Neutrophil (primary cell): ENCODE data around the gene TEF.

Source experiments
- H3K27ac ChIP-seq: fragments of 200-600 bp; sonication (generic); 2 replicates; pipeline ENCODE4 v1.5.1; 2016; ENCODE audit warnings: mild to moderate bottlenecking, moderate library complexity
- H3K27me3 ChIP-seq: fragments of 200-600 bp; sonication (generic); 2 replicates; pipeline ENCODE4 v1.6.0; 2016; ENCODE audit warnings: mild to moderate bottlenecking
- H3K36me3 ChIP-seq: fragments of 200-600 bp; sonication (generic); 2 replicates; pipeline ENCODE4 v1.5.1; 2017
- H3K4me1 ChIP-seq, 2 experiments: fragments of 200-600 bp in 1 of 2; sonication (generic) in 1 of 2; 1 replicate in 1 of 2; 2 replicates in 1 of 2; pipeline versions ENCODE4 v1.5.1 to v1.6.1; 2013 to 2016; ENCODE audit warnings: low read depth in 1 of 2, low read length in 1 of 2, mild to moderate bottlenecking in 1 of 2, moderate library complexity in 1 of 2; ENCODE audit not compliant: control insufficient read depth in 1 of 2, insufficient read depth in 1 of 2
- H3K4me3 ChIP-seq, 2 experiments: fragments of 200-600 bp in 1 of 2; sonication (generic) in 1 of 2; 1 replicate in 1 of 2; 2 replicates in 1 of 2; pipeline ENCODE4 v1.5.1; 2013 to 2016; ENCODE audit warnings: low read depth in 1 of 2, low read length in 1 of 2, mild to moderate bottlenecking in 1 of 2, moderate library complexity in 1 of 2
- H3K9me3 ChIP-seq: fragments of 200-600 bp; sonication (generic); 2 replicates; pipeline ENCODE4 v1.5.1; 2016
- TF ChIP-seq, protein P1 (sequence below): fragments of 200-600 bp; sonication (generic); IDR thresholded peaks from 2 replicates; pipeline ENCODE4 v1.5.1; 2016; ENCODE audit warnings: antibody characterized with exemption

TEF gene

DNA sequence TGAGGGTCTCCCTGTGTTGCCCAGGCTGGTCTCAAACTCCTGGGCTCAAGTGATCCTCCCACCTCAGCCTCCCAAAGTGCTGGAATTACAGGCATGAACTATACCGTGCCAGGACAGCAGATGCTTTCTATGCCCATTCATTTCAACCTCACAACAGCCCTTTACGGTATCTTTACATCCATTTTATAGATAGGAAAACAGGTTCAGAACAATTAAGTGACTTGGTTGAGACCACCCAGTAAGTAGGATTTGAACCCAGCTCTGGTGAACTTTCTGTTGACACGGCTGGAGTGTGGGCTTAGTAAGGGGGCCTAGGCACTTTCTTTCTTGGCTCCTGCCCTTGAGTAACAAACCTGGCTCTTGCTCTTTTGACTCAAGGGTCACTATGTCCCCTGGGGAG lies 25.7 kb downstream of the TEF start:
- Histone ChIP-seq H3K36me3 (no peaks in the 10 kb centered on the region), H3K4me3 (no peak overlapping the region), H3K27me3 (no peaks in the 10 kb centered on the region), H3K27ac (no peak overlapping the region), H3K9me3 (no peaks in the 10 kb centered on the region), H3K4me1 (peaks cover 5 to 9% of the 10 kb centered on the region in 2 experiments)
- TF ChIP-seq, protein P1, sequence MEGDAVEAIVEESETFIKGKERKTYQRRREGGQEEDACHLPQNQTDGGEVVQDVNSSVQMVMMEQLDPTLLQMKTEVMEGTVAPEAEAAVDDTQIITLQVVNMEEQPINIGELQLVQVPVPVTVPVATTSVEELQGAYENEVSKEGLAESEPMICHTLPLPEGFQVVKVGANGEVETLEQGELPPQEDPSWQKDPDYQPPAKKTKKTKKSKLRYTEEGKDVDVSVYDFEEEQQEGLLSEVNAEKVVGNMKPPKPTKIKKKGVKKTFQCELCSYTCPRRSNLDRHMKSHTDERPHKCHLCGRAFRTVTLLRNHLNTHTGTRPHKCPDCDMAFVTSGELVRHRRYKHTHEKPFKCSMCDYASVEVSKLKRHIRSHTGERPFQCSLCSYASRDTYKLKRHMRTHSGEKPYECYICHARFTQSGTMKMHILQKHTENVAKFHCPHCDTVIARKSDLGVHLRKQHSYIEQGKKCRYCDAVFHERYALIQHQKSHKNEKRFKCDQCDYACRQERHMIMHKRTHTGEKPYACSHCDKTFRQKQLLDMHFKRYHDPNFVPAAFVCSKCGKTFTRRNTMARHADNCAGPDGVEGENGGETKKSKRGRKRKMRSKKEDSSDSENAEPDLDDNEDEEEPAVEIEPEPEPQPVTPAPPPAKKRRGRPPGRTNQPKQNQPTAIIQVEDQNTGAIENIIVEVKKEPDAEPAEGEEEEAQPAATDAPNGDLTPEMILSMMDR = no peak

DNA sequence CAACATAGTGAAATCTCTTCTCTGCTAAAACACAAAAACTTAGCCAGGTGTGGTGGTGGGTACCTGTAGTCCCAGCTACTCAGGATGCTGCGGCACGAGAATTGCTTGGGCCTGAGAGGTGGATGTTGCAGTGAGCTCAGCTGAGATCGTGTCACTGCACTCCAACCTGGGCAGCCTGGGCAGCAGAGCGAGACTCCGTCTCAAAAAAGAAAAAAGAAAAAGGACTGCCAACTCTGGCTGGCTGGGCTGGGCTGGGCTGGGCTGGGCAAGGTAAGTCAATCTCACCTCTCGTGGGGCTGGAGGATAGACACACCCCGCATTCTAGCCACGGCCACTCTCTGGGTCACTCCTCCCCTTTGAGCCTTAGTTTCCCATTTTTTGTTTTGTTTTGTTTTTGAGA lies 26.9 kb downstream of the TEF start:
- H3K4me1 ChIP-seq = peaks cover 11 to 15% of the 10 kb centered on the region in 2 experiments
- no peaks in the 10 kb centered on the region for H3K36me3 ChIP-seq
- no peak overlapping the region for H3K4me3 ChIP-seq
- TF ChIP-seq, protein P1 = no peak
- no peak overlapping the region for H3K27ac ChIP-seq
- H3K27me3 ChIP-seq = no peaks in the 10 kb centered on the region
- no peaks in the 10 kb centered on the region for H3K9me3 ChIP-seq

DNA sequence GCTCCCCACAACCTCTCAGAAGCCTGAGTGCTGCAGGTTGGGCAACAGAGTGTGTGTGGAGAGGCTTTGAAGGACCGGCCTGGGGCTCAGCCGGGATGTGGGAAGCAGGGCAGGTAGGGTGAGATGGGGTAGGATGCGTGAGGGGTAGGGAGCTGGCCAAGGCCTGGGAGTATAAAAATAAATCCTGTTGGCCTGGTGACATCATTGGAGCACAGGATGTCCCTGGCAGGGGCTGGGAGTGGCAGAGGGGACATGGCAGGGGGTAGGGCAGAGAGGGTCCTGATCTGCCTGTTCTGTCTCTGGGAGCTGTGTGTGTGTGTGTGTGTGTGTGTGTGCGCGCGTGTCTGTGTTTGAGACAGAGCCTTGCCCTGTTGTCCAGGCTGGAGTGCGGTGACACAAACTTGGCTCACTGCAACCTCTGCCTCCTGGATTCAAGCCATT lies 28.6 kb downstream of the TEF start:
- Histone ChIP-seq H3K27ac (no peak overlapping the region), H3K4me1 (peaks cover 23% of the 10 kb centered on the region in 2 experiments), H3K9me3 (no peaks in the 10 kb centered on the region), H3K4me3 (no peak overlapping the region), H3K36me3 (no peaks in the 10 kb centered on the region), H3K27me3 (no peaks in the 10 kb centered on the region)
- TF ChIP-seq, protein P1 = no peak

DNA sequence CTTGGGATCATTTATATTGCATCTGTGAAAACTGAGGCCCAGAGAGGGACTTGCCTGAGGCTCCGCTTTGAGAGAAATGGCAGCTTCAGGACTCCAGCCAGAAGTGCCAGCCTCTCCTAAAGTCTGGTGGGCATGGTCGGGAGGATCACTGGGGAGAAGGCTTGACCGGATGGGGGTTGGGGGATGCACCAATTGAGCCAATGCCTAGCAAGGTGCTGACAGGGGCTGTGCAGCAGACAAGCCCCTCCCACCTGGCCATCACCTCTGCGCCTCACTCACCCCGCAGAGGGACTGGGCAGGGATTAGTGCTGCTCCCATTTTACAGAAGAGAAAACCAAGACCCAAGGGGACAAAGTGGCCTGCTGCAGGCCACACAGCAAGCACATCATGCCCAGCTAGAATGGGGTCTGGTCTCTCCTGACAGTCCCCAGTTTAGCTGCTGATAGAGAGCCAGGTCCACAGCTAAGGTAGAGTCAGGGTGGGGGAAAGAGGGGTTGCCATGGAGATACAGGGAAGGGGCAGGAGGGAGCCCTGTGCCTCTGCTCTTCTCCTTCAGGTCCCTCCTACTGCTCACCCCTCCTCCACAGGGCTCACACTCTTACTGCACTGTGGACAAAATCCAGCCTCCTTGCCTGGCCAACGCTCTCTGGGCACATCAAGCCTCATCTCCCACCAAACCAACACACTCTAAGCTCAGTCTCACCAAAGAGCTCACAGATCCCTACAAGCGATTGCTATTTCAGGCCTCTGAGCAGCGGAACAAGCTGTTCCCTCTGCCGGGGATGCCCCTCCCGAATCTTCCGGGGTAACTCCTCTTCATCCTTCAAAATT lies 29.5 kb downstream of the TEF start:
- Histone ChIP-seq H3K4me1 (peaks cover 26 to 28% of the 10 kb centered on the region in 2 experiments), H3K27me3 (no peaks in the 10 kb centered on the region), H3K4me3 (no peak overlapping the region), H3K36me3 (no peaks in the 10 kb centered on the region), H3K27ac (peak overlapping the region; percentile 97), H3K9me3 (no peaks in the 10 kb centered on the region)
- TF ChIP-seq, protein P1 = no peak

DNA sequence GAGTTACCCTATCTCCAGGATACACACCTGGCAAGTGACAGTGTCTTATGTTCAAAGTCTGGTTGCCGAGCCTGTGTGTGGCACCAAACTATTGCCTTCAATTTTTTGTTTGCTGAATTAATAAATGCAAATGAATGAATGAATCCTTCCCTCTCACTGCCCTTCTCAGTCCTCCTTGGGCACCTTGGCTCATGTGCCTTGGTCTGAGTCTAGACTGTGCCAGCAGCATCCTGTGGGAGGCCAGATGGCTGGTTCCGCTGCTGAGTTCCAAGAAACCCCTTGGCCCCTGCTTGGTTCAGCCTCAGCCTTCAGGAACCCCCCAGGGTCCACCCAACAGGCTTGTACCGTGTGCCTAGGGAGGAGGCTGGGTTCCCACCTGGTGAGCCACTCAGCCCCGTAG lies 33.8 kb downstream of the TEF start:
- H3K36me3 ChIP-seq = no peaks in the 10 kb centered on the region
- no peak overlapping the region for H3K4me3 ChIP-seq
- peaks cover 26 to 28% of the 10 kb centered on the region in 2 experiments for H3K4me1 ChIP-seq
- no peaks in the 10 kb centered on the region for H3K27me3 ChIP-seq
- no peaks in the 10 kb centered on the region for H3K9me3 ChIP-seq
- TF ChIP-seq, protein P1 = no peak
- H3K27ac ChIP-seq = peak overlapping the region; percentile 35
